GM19351 (cell line): Measurements from ENCODE around the gene POU6F1.
"Not testable (repeated sequence)": the region's sequence is repeated elsewhere in the genome, so short reads cannot be mapped to it uniquely, and the experiment has no call there.

ENCODE experiments used
- ATAC-seq: cut with Tn5 transposase; IDR thresholded peaks from one replicate; pipeline ENCODE4 v1.9.1; 2021; ENCODE audit warnings: mild to moderate bottlenecking, moderate library complexity; ENCODE audit not compliant: unreplicated experiment

Gene POU6F1

DNA sequence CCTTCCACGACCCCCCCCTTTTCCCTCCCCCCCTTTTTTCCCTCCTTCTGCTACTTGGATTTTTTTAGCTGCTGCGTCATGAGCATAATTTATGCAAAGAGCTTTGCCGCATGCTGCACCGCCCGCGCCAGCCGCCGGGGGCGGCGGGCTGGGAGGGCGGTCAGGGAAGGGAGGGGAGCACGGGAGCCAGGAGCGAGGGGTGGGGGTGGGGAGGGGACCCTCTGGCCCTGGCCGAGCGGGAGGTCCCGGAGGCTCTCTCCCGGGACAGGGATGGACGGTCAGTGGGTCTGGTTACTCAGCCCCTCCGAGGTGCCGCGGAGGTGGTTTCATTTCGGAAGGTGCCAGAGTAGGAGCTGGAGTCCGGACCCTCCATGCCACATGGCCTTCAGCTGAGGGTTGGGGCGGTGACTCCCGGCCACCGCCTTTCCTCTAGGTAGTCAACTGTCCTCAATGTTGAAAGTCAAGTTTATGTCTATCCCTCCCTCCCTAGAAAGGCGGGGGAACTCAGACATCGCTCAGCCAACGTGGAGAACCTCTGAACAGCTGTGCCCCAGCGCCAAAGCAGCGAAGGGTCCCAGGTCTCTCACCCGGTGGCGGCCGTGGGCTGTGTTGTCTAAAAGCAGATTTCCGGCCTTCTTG lies at the start of gene POU6F1:
POU6F1 (minus strand) TSS at position 95 of the 639 bp plus-strand sequence. CDS start 11,226 bp downstream, outside the sequence.
- peak; percentile 80 for ATAC-seq

DNA sequence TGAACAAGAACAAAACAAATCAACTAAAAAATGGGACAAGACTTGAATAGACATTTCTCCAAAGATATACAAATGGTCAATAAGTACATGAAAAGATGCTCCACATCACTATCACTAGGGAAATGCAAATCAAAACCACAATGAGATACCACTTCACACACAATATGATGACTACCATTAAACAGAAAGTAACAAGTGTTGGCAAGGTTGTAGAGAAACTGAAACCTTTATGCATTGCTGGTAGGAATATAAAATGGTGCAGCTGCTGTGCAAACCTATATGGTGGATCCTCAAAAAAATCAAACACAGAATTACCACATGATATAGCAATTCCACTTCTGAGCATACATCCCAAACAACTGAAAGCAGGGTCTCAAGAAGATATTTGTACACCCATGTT lies 47.2 kb upstream of the POU6F1 start:
- no peak for ATAC-seq

GRCh38 chr12:51264297-51264696 lies 46.4 kb upstream of the POU6F1 start:
- no peak for ATAC-seq

DNA sequence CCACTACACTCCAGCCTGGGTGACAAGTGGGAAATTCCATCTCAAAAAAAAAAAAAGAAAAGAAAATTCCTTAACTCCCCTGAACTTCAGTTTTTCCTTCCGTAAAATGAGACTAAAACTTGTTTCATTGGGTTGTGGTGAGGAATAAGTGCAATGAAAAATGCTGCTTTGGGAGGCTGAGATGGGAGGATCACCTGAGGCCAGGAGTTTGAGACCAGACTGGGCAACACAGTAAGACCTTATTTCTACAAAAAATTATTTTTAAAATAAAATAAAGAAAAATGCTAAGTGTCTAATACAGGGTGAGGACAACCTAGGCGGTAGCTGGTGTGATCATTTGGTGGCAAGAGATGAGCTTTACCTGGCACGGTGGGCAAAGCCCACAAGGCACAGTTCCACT lies 45.5 kb upstream of the POU6F1 start:
- ATAC-seq, result no peak

- ATAC-seq, result no peak
Measured at GRCh38 chr12:51262758-51263177, 44.9 kb upstream of the POU6F1 start.

GRCh38 chr12:51259600-51259999 lies 41.7 kb upstream of the POU6F1 start:
- not testable (repeated sequence) for ATAC-seq

DNA sequence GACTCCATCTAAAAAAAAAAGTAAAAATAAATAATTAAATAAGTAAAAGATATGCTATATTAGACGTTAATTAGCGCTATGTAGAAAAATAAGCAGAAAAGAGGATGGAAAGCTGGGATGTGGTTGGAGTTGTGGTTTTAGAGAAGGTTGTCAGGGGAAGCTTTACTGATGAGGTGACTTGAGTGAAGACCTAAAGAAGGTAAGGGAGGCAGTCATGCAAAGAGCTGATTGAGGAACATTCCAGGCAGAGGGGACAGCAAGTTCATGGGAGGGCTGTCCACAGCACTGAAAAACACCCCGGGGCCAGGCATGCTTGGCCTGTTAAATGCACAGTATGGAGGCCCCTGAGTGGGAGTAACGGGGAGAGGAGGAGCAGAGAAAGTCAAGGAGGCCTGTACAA lies 36.7 kb upstream of the POU6F1 start:
- no peak for ATAC-seq

DNA sequence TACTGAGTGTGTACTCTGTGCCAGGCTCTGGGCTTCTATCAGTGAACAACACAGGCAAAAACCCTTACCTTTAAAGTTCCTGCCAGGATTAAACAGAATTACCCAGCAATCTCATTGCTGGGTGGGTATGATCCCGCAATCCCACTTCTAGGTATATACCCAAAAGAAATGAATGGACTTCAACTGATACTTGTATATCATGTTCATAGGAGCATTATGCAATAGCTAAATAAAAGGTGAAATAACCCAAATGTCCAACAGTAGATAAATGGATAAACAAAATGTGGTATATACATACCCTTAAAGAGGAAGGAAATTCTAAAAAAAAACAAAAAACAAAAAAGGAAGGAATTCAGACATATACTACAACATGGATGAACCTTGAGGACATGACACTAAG lies 35.4 kb upstream of the POU6F1 start:
- ATAC-seq, result no peak

GRCh38 chr12:51247523-51248206 lies 29.8 kb upstream of the POU6F1 start:
- ATAC-seq, result no peak

GRCh38 chr12:51246254-51246853 lies 28.5 kb upstream of the POU6F1 start:
- no peak for ATAC-seq

- ATAC-seq, result no peak
Measured at GRCh38 chr12:51245476-51246253, 27.8 kb upstream of the POU6F1 start.

- ATAC-seq, result no peak
Measured at GRCh38 chr12:51244269-51244668, 26.4 kb upstream of the POU6F1 start.

DNA sequence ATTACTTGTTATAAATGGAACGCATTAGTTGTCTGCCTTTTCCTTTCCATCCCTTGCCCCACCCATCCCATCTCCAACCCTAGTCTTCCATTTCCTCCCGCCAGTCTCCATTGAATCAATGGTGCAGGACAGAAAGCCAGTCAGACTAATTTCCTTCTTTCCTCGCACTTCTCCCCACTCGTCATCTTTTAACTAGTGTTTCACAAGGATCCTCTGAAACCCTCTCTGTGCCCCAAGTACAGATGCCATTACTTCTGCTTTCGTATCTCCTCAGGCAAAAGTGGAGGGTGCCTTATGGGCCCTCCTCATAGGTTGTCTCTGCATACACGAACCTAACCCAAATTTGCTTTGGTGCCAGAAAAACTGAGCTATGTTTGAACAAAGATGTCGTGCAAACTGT lies 25.0 kb upstream of the POU6F1 start:
- no peak for ATAC-seq

GRCh38 chr12:51242120-51242519 lies 24.3 kb upstream of the POU6F1 start:
- ATAC-seq, result no peak

DNA sequence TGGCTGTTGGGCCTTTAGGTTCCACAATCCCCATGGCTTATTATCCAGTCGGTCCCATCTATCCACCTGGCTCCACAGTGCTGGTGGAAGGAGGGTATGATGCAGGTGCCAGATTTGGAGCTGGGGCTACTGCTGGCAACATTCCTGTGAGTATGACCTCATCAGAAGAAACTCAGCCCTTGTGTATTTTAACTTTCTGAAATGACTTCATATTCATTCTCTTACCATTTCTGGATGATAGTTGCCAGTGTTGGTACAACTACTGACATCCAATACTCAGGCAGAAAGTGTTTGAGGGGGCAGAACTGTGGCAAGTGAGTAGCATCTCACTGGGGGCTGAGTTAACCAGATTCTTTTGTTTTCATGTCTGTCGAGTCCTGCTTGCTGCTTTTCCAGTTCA lies 23.1 kb upstream of the POU6F1 start:
- ATAC-seq, result no peak

DNA sequence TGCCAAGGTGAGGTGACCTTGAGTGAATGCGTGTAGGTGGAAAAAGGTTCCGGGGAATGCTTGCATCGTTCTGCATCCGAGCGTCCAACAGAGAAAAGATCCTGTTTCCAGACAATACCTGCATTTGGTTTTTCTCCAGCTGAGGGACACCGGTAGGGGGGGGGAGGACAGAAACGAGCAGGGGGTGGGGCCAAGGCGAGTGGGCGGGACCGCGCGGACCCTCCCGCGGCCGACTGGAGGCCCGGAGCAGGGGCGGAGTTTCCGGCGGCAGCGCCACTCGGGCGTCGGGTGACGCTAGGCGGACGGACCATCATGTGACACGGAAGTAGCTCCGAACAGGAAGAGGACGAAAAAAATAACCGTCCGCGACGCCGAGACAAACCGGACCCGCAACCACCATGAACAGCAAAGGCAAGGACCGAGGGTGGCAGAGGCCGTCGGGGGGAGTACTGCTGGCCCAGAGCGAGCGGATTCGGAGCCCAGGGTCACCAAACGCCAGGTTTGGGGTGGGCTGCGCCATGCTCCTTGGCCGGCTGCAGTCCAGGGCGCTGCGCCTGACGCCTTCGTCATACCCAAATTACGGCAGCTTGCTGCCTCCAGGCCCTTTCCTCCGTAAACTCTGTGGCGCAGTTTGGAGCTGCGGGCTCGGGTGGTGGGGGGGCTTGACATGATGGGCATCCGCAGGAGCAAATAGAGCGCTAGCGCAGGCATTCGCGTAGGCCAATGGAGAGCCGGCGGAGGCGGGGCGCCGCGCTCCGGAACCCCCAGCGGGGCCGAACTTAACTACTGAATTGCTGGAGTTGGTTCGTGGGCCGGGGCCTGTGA lies 20.9 kb upstream of the POU6F1 start, which contains the start of gene DAZAP2:
DAZAP2 (plus strand) TSS at position 317 of the 825 bp plus-strand sequence; CDS start at position 399, 82 bp downstream.
- peak; percentile 92 for ATAC-seq

GRCh38 chr12:51238037-51238509 lies 20.2 kb upstream of the POU6F1 start:
- no peak for ATAC-seq

DNA sequence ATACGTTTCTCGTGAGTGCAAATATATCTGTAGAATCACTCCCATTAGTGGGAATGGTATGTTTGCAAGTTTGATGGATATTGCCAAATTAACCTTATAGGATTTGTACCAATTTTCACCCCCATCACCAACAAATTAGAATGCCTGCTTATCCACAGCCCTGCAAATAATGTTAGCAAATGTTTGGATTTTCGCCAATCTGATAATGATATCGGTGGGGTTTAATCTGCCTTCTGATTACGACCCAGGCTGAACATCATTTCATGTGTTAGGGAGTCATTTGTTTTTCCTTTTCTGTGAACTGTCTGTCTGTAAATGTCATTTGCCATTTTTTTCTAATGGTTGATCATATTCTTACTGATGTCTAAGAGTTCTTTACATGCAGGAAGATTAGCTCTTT lies 16.7 kb upstream of the POU6F1 start:
- no peak for ATAC-seq

- no peak for ATAC-seq
Measured at GRCh38 chr12:51232642-51233041, 14.8 kb upstream of the POU6F1 start.

DNA sequence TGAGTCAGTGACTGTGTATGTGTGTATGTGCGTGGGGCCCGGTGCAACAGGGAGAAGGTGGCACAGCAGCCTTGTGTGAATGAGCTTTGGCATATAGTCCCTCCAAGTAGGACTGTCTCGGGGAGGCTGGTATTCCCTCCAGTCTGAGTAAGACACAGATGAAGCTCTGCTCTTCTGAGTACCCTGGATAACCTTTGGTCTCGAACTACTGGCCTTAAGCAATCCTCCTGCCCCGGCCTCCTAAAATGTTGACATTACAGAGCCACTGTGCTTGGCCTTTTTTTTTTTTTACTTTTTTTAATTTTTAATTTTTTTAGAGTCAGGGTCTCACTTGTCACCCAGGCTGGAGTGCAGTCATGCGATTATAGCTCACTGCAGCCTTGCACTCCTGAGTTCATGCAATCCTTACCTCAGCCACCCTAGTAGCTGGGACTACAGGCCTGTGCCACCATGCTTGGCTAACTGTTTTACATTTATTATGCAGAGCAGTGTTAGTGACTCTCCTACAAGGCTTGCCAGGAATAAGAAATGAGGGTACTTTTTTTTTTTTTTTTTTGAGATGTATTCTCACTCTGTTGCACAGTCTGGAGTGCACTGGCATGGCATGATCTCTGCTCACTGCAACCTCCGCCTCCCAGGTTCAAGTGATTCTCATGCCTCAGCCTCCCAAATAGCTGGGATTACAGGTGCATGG lies 11.4 kb upstream of the POU6F1 start:
- ATAC-seq, result no peak
